Measurements from ENCODE around the gene S100G. TPM values are rescaled to one million over a fixed set of nuclear protein-coding genes. Genes with fewer than 3 reads are reported as not detected.

Gene S100G
- polyA plus RNA-seq, 1 of the 3 experiments (the other 2 are of a cell fraction), result not detected

DNA sequence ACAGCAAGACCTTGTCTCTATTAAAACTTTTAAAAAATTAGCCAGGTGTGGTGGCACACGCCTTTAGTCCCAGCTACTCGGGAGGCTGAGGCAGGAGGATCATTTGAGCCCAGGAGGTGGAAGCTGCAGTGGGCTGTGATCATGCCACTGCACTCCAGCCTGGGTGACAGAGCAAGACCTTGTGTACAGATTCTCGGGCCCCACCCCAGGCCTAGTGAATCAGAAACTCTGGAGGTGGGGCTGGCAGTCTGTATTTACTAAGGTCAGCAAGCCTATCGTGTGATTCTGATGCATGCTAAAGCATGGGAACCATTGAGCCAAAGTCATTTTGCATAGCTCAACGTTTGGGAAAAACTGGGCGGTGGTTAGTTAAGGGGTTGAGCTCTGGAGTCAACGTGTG is 3.5 kb downstream of the S100G start:
- no peak for TF ChIP-seq TAF1 (IDR thresholded peaks at IDR 0.05; ENCODE audit: borderline replicate concordance, low read depth, low read length)
- no peak for TF ChIP-seq GATA2 (CRISPR knock-in tag; IDR thresholded peaks at IDR 0.05)
- TF ChIP-seq EZH2phosphoT487 (IDR thresholded peaks at IDR 0.05; ENCODE audit: borderline replicate concordance, low read depth), result no peak
- TF ChIP-seq, protein P1, sequence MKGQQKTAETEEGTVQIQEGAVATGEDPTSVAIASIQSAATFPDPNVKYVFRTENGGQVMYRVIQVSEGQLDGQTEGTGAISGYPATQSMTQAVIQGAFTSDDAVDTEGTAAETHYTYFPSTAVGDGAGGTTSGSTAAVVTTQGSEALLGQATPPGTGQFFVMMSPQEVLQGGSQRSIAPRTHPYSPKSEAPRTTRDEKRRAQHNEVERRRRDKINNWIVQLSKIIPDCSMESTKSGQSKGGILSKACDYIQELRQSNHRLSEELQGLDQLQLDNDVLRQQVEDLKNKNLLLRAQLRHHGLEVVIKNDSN (IDR thresholded peaks at IDR 0.05; ENCODE audit: borderline replicate concordance, low read depth), result no peak
- TF ChIP-seq FOXM1 (IDR thresholded peaks at IDR 0.05; ENCODE audit: low read depth), result no peak
- TF ChIP-seq EP300 (IDR thresholded peaks at IDR 0.05; ENCODE audit: borderline replicate concordance in 1 of 2, low read depth in 1 of 2, low read length in 1 of 2), result no peak
- no peak for TF ChIP-seq FOSL2 (IDR thresholded peaks at IDR 0.05; ENCODE audit: borderline replicate concordance, low read depth)
- no peak for TF ChIP-seq FOXJ3 (CRISPR knock-in tag; IDR thresholded peaks at IDR 0.05)
- no peak for TF ChIP-seq CHD2 (IDR thresholded peaks at IDR 0.05; ENCODE audit: low read length, partially characterized antibody)
- TF ChIP-seq, protein P2, sequence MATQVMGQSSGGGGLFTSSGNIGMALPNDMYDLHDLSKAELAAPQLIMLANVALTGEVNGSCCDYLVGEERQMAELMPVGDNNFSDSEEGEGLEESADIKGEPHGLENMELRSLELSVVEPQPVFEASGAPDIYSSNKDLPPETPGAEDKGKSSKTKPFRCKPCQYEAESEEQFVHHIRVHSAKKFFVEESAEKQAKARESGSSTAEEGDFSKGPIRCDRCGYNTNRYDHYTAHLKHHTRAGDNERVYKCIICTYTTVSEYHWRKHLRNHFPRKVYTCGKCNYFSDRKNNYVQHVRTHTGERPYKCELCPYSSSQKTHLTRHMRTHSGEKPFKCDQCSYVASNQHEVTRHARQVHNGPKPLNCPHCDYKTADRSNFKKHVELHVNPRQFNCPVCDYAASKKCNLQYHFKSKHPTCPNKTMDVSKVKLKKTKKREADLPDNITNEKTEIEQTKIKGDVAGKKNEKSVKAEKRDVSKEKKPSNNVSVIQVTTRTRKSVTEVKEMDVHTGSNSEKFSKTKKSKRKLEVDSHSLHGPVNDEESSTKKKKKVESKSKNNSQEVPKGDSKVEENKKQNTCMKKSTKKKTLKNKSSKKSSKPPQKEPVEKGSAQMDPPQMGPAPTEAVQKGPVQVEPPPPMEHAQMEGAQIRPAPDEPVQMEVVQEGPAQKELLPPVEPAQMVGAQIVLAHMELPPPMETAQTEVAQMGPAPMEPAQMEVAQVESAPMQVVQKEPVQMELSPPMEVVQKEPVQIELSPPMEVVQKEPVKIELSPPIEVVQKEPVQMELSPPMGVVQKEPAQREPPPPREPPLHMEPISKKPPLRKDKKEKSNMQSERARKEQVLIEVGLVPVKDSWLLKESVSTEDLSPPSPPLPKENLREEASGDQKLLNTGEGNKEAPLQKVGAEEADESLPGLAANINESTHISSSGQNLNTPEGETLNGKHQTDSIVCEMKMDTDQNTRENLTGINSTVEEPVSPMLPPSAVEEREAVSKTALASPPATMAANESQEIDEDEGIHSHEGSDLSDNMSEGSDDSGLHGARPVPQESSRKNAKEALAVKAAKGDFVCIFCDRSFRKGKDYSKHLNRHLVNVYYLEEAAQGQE (IDR thresholded peaks at IDR 0.05; ENCODE audit: low read depth, low read length), result no peak
- TF ChIP-seq TEAD4 (IDR thresholded peaks at IDR 0.05; ENCODE audit: borderline replicate concordance, insufficient read depth), result no peak
- TF ChIP-seq YY1 (IDR thresholded peaks at IDR 0.05; ENCODE audit: low read depth), result no peak
- no peak for TF ChIP-seq RFX5 (IDR thresholded peaks at IDR 0.05; ENCODE audit: low read length)
- TF ChIP-seq RAD21 (IDR thresholded peaks at IDR 0.05; ENCODE audit: low read length), result no peak
- Histone ChIP-seq H3F3A (replicated peaks; ENCODE audit: insufficient read depth) (peaks cover 7% of the 10 kb centered on the region), H3K9me3 (no peaks in the 10 kb centered on the region), H3K4me1 (ENCODE audit: control insufficient read depth in 1 of 2, insufficient read depth in 2 of 2, low read depth in 1 of 2, low read length in 1 of 2) (peaks cover 0 to 29% of the 10 kb centered on the region in 2 experiments; a peak in 1 of 4 replicates), H4K20me1 (ENCODE audit: insufficient read depth) (no peaks in the 10 kb centered on the region), H3K27me3 (ENCODE audit: insufficient read depth) (no peaks in the 10 kb centered on the region), H3K9me2 (no peaks in the 10 kb centered on the region), H3K9ac (no peak overlapping the region), H2AFZ (ENCODE audit: low read depth) (no peak overlapping the region), H3K79me2 (ENCODE audit: insufficient read depth) (no peaks in the 10 kb centered on the region), H3K4me2 (peak overlapping the region; percentile 18; the same call in 1 of the 2 replicates), H3K27ac (ENCODE audit: low read depth in 2 of 2, low read length in 1 of 2) (peak overlapping the region in 1 of 2 experiments; percentile 48; a peak in 2 of 4 replicates), H3K36me3 (replicated peaks in 1 of 2; ENCODE audit: control insufficient read depth in 1 of 2, insufficient read depth in 2 of 2, low read length in 1 of 2) (peaks cover 0 to 5% of the 10 kb centered on the region in 2 experiments), H3K4me3 (ENCODE audit: low read depth in 2 of 2, low read length in 1 of 2) (no peak overlapping the region)
- CTCF ChIA-PET, result no interaction called here
- WGBS (ENCODE audit: low lambda C conversion rate), result 68% methylated on average over 7 of the region's 7 CpGs
- POLR2A ChIA-PET, result no interaction called here
- DNase-seq, result no peak
